Dermis blood vessel endothelial cell (primary cell): ENCODE data around the gene WASF2. TPM values are rescaled to one million over a fixed set of nuclear protein-coding genes. Genes with fewer than 3 reads are reported as not detected.

ENCODE experiments used
- DNase-seq: peaks from one replicate; pipeline ENCODE4 v3.0.0; 2010
- total RNA-seq: library from RNA; depleted of rRNA; stranded (reverse); fragments of >200 nt; gene quantifications from 2 replicates; pipeline ENCODE4 v1.2.3, GENCODE V29; 2014

Gene WASF2
- total RNA-seq, 1 donor from 2014 or later, result 45.9 TPM

GRCh38 chr1:27357281-27358037 lies 132.5 kb downstream of the WASF2 start:
- DNase-seq, result peak; percentile 78

- DNase-seq, result no peak
Observed at GRCh38 chr1:27356619-27357280, 133.2 kb downstream of the WASF2 start.

DNA sequence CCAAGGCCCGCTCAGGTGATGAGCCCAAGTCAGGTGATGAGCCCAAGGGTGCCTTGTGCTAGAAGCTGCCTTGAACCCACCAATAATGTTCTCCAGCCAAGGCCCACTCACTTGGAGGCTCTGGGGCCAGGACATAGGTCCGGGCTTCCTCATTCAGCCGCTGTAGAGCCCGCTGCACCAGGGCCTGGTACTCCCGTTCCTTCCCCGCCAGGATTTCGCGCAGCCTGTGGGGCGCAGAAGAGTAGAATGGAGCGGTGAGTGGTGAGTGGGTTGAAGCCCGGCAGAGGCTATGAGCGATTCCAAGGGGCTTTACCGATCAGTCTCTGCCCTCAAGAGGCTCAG lies 133.7 kb downstream of the WASF2 start:
- no peak for DNase-seq

DNA sequence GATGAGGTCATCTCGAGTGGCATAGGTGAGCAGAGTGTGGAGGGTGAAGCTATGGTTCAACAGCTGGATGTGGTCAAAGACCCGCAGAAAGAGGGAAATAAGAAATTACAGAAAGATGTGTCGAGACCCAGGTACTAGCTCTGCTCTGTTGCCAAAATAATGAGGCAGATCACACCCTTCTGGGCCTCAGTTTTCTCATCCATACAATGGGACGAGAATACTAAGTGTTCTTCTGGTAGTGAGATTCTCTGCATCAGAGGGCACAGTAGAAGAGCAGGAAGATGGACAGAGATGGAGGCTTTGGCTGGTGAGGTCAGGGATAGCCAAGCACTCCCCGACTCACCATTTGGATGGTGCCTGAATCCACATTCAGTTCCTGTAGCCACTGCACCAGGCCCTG lies 134.3 kb downstream of the WASF2 start:
- no peak for DNase-seq

Other genes with a start within 250 kb of the WASF2 start
- gene TMEM222, start 168.0 kb downstream of the WASF2 start, total RNA-seq, result 23.3 and 34.0 TPM in 2 replicates
- gene SYTL1, start 148.1 kb downstream of the WASF2 start, total RNA-seq, result not detected in 2 replicates
- 6.6 and 10.3 TPM in 2 replicates for gene MAP3K6, start 123.2 kb downstream of the WASF2 start, total RNA-seq
- gene FCN3, start 115.3 kb downstream of the WASF2 start, total RNA-seq, result 0.09 TPM in 1 of 2 replicates, not detected in the other
- not detected in 2 replicates for gene CD164L2, start 106.8 kb downstream of the WASF2 start, total RNA-seq
- gene GPR3, start 97.5 kb downstream of the WASF2 start, total RNA-seq, result 0.42 and 0.51 TPM in 2 replicates
- gene AHDC1, start 114.0 kb upstream of the WASF2 start, total RNA-seq, result 7.1 and 16.0 TPM in 2 replicates
- 0.74 and 1.2 TPM in 2 replicates for gene FGR, start 145.0 kb upstream of the WASF2 start, total RNA-seq
- gene IFI6, start 182.0 kb upstream of the WASF2 start, total RNA-seq, result 21.9 and 57.7 TPM in 2 replicates
- 9.9 and 13.8 TPM in 2 replicates for gene FAM76A, start 235.8 kb upstream of the WASF2 start, total RNA-seq